ENCODE results near the gene CDKN1B.
A peak's percentile ranks its signal among the peaks of the same experiment; 100 is the strongest.

Gene CDKN1B

GRCh38 chr12:12716793-12717585 lies at the start of gene CDKN1B:
CDKN1B (plus strand) TSS chr12:12717368; CDS start chr12:12717840, 472 bp downstream.
- peak; percentile 96 for DNase-seq

DNA sequence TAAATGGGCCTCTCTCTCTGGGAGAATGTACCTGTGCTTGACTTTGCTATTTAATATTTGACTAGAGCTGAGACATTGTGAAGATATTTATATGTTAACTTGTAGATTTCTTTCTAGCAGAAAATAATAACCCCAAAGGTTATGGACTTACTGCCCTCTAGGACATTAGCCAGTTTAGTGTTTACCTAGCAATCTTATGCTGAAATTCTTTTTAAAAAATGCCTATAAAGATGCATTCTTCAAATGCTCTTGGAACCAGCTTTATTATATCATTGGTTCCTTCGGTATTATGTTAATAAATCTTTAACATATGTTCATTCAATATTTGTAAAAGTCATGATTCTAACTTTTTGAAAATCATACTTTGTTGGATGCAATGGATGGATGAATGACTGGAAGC lies 49.2 kb upstream of the CDKN1B start:
- DNase-seq = no peak

GRCh38 chr12:12669020-12669419 lies 48.1 kb upstream of the CDKN1B start:
- no peak for DNase-seq

DNA sequence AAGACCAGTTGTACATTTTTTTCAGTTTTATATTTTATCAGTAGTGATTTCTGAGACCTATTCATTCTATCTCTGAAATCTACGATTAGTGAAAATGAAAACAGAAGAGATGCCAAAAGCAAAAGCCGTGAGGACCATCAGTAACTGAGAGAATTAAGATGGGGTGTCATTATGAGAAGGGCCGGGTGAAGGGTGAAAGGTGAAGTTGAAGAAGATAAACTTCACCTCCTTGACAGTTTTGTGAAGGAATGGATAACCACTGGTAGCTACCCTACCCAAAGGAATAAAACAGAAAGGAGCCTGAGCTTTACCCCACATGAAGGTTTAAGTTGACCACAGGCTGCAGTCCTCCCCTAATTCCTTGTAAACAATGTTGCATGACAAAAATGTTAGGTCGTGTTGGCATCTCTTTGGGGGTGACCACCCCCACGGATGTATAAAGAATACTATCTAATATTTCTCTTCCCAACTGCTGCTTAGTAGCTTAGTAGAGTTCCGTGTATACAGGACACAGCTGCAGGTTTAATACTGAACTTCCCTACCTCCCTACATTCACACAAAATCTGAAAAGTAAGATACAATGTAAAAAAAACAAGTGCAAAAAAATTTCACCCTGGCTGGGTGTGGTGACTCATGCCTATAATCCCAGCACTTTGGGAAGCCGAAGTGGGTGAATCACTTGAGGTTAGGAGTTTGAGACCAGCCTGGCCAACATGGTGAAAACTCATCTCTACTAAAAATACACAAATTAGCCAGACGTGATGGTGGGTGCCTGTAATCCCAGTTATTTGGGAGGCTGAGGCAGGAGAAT lies 45.1 kb upstream of the CDKN1B start:
- no peak for DNase-seq

DNA sequence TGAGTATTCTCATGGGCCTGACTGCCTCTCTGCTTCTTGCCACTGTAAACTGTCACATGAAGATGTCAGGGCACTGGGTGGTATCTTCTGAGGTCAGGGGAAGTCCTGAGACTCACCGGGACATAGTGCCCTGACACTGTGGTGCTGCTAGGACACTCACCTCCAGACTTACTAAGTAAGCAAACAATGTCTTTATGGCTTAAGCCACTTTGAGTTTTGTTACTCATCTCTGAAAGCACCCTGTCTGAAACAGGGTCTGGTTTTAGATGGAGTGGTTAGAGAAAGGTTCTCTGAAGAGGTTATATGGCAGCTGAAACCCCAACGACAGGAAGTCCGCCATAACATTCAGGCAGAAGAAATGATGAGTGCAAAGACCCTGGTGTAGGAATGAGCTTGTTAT lies 43.9 kb upstream of the CDKN1B start:
- no peak for DNase-seq

- no peak for DNase-seq
These were observed 40.6 kb upstream of the CDKN1B start for GRCh38 chr12:12676605-12677004.

- no peak for DNase-seq
These were observed 36.0 kb upstream of the CDKN1B start for GRCh38 chr12:12681061-12681765.

GRCh38 chr12:12682284-12682683 lies 34.9 kb upstream of the CDKN1B start:
- DNase-seq = no peak

DNA sequence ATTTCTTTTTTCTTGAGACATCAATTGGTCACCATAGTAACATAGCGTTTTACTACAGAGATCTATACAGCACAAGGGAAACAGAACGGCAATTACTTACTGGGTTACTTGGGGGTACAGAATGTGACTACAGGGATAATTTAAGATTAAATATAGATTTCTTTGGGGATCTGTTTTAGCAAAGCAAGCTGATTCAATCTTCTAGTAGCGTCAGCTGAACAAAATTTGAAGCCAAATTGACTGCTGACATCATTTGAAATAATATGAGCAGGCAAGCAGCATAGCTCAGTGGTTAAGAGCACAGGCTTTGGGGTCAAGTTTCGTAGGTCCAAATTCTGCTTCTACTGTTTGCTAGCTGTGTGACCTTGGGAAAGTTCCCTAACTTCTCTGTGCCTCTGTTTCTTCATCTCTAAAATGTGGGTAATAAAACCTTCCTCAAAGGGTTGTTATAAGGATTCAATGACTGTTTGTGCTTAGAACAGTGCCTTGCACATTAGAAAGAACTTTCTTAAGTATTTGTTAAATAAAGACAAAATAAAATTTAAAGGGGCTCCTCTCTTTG lies 34.0 kb upstream of the CDKN1B start:
- DNase-seq = no peak

GRCh38 chr12:12683725-12684124 lies 33.4 kb upstream of the CDKN1B start:
- no peak for DNase-seq

DNA sequence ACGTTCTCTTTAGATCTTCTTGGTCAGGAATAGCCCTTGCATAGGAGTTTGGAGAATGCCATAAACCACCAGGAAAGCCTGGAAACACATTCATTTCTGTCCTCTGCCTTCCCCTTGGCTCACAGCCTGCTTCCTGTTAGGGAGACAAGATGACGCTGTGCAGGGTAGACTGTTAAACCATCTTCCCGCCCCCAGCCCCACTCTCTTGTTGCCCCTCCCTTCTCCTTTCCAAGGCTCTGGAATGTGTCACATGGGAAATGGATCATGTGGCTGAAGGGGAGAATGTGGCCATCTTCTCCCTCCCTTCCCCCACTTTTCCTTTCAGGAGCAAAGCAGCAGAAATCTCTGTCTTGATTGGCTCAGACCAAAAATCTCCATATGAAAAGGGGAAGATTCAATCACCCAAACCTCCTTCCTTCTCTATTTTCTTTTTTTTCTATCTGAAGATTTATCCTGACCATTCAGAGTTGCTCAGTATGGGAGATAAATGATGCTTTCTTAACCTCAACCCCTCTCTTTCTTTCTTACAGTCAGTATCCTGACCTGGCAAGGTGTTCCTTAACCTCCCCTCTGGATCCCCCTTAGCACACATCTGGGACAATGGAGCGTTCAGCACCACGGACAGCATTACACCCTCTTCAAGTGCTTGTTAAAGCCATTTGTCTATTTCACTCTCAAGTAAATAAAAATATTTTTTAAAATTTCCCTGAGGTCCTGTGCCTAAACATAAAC lies 32.6 kb upstream of the CDKN1B start:
- DNase-seq = peak; percentile 27

DNA sequence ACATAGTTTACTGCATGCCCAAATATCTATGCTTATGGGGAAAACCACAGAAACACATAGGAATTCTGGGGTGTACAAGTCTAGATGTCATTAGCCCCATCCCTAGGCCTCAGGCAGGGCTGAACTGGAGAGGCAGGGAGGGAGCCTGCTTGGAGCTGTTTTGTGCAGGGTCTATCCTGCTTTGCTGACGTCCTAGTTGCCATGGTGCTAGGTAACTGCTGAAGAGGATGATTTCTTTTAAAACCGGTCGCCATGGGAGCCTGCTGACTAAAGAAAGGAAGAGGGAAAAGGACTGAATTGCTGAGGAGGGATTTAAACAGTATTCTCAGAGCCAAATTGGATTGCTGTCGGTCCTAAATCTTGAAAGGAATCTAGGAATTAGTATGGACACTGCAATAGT lies 31.9 kb upstream of the CDKN1B start:
- no peak for DNase-seq

DNA sequence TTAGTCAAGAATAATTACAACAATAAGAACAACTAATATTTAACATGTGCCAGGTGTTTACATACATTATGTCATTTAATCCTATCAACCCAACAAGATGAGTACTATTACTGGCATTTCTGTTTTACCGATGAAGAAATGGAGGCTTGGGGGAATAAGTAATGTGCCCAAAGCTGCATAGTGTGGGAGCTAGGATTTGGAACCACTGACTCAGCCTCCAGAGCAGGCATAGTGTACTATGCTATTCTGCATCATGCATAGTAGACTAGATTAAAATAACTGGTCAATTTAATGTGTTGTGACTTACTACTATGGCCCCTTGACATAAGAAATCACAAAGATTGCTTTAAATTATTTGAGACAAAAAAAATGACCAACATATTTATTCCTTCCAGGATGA lies 30.7 kb upstream of the CDKN1B start:
- DNase-seq = no peak

DNA sequence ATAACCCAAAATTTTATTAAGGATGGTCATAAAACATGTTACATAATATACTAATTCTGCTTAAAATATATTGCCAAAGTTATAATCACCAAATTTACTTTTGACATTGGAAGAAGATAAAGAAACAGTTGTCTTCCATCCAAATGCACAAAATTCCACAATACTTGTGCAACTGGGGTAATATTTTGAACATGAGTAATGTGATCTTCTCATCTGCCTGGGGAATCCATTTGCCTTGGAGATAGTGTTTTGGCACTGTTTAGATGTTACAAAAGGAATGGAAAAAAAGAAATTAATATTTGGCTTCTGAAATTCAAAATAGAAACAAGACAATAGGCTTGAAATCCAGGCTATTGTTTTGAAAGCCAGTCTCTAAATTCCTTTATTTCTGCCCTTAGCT lies 30.2 kb upstream of the CDKN1B start:
- DNase-seq = no peak

- no peak for DNase-seq
These were observed 27.4 kb upstream of the CDKN1B start for GRCh38 chr12:12689647-12690300.

DNA sequence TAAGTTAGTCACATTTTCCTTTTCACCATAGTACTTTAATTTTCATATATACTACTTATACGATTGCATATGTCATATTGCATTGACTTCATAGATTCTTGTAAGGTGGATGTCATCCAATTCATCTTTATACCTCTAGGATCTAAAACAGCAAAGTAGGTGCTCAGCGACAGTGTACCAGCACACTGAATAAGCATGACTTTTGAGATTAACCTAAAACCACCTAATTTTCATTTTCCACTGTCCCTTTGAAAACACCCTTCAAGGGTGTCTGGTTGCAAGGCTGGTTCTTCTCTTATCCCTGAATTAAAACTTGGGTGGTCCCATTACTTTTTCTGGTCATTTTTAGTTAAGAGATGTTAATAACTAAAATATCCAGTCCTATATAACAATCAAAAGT lies 25.6 kb upstream of the CDKN1B start:
- no peak for DNase-seq

GRCh38 chr12:12693111-12693671 lies 24.0 kb upstream of the CDKN1B start:
- no peak for DNase-seq

DNA sequence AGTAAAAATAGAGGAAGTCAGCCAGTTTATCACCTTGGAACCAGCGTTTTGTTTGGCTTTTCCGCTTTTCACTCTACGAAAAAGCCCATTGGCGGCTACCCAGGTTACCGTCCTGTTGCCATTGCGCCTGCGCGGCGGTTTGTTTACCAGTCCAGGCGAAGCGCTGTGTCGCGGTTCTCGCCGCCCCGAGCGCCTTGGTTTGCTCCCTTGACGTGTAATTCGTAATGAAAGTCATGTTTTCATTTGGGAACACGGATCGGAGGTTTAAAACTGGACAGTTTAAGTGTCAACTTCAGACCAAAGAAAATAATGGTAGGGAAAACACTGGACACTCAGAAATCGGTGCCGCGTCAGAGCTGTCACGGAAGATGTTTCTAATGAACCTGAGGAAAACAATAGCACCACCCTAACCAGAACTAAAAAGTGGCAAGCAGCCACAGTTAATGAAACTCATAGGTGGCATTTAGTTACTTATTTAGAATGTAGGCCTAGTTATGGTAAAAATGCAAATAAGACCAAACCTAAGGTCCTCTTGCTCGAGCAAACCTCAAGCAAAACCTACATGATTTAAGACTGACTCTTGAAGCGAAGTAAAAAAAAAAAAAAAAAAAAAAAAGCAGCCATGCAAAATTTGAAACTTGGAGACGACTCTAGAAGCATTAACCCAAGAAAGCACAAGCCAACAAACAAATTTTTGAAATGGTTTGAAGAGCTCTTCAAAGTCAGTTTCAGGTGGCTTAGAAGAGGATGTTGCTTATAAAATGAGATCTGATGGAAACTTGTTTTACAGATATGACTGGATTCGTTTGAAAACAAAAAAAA lies 20.4 kb upstream of the CDKN1B start:
- peak; percentile 97 for DNase-seq

GRCh38 chr12:12699345-12699744 lies 17.8 kb upstream of the CDKN1B start:
- no peak for DNase-seq

GRCh38 chr12:12700254-12700653 lies 16.9 kb upstream of the CDKN1B start:
- DNase-seq = peak; percentile 33

GRCh38 chr12:12701457-12701856 lies 15.7 kb upstream of the CDKN1B start:
- no peak for DNase-seq
